ENCODE measurements around the gene DPP7. TPM values are rescaled to one million over a fixed set of nuclear protein-coding genes. Genes with fewer than 3 reads are reported as not detected.

Gene DPP7
- total and polyA plus RNA-seq, 2 of the 4 experiments (the other 2 are of a cell fraction) = 14.9 to 76.4 TPM

DNA sequence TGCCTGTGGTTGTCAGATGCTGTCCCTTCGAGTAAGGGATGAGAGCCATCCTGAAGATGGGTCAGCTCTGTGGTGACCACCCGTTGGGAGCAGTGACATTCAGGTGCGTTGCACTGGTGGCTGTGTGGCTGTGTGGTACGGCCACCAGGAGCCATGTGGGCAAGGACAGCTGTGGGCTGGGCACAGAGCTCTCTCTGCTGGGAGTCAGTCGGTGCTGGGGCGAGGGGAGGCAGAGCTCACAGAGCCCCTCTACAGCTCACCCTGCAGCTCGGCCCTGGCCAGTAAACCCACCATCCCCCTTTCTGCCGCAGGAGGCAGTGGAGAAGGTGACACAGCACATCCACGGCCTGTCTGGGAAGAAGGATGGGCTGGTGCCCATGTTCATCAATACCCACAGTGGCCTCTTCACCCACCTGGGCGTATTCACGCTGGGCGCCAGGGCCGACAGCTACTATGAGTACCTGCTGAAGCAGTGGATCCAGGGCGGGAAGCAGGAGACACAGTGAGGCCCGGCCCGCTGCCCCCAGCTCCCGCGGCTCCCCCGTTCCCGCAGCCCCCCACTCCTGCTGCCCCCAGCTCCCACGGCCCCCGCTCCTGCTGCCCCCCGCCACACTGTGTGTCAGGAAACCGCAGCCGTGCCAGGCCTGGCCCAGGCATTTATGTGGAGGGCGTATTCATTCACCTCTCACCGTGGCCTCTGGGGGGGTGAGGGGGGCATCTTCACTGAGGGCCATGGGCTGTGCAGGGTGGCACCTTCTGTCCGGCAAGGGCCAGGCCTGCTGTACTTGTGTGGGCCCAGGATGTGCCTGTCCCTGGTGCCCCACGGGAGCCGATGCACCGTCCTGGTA is 8.5 kb downstream of the DPP7 start (continued):
- no peak for TF ChIP-seq RAD21 (IDR thresholded peaks at IDR 0.05; ENCODE audit: low read length)

- intact Hi-C loops (cut with micrococcal nuclease) (no loop called here), dilution Hi-C loops (cut with HindIII; ENCODE audit: low sequenced_read_pairs, unreplicated experiment) (no loop called here), in situ Hi-C loops (cut with MboI; ENCODE audit: low sequenced_read_pairs) (no loop called here)
- Histone ChIP-seq H3K18ac (ENCODE audit: low read depth, low read length) (no peak overlapping the region), H3K9me3 (ENCODE audit: control insufficient read depth, insufficient read depth, low read length) (no peaks in the 10 kb centered on the region; the same call in 1 of the 2 replicates), H2BK20ac (ENCODE audit: low read depth, low read length) (no peak overlapping the region), H3K4me2 (ENCODE audit: low read depth, low read length) (no peak overlapping the region), H4K5ac (ENCODE audit: low read depth, low read length) (no peak overlapping the region), H3K4ac (ENCODE audit: low read depth, low read length) (no peak overlapping the region), H3K27ac (ENCODE audit: insufficient read depth, low read length) (no peak overlapping the region), H2AK9ac (replicated peaks; ENCODE audit: low read depth, low read length, poor library complexity) (no peak overlapping the region), H3K4me1 (ENCODE audit: control insufficient read depth, insufficient read depth, low read length) (no peaks in the 10 kb centered on the region), H2BK120ac (ENCODE audit: low read depth, low read length) (no peak overlapping the region), H3K9ac (ENCODE audit: low read depth, low read length) (no peak overlapping the region), H2AFZ (replicated peaks; ENCODE audit: low read length, poor library complexity) (no peak overlapping the region), H3K14ac (replicated peaks; ENCODE audit: low read depth, low read length) (no peak overlapping the region), H4K91ac (ENCODE audit: insufficient read depth, low read depth, low read length) (no peak overlapping the region), H3K23ac (ENCODE audit: low read depth, low read length) (no peak overlapping the region), H3K4me3 (ENCODE audit: insufficient read depth, low read depth, low read length) (no peak overlapping the region), H3K36me3 (ENCODE audit: control insufficient read depth, insufficient read depth, low read length) (peaks cover 74% of the 10 kb centered on the region), H2BK5ac (ENCODE audit: low read depth, low read length, poor library complexity, severe bottlenecking) (no peak overlapping the region), H2AK5ac (ENCODE audit: low read depth, low read length) (no peak overlapping the region), H2BK15ac (ENCODE audit: low read depth, low read length) (no peak overlapping the region), H4K20me1 (ENCODE audit: insufficient read depth, low read length) (peaks cover 5% of the 10 kb centered on the region), H4K8ac (ENCODE audit: low read depth in 2 of 2, low read length in 2 of 2) (no peak overlapping the region), H3K79me1 (ENCODE audit: low read depth in 1 of 2, low read length in 2 of 2) (peaks cover 0 to 23% of the 10 kb centered on the region in 2 experiments; a peak in 3 of 4 replicates), H3K56ac (ENCODE audit: extremely low read depth, insufficient read depth, low read length) (no peak overlapping the region), H3K27me3 (ENCODE audit: control insufficient read depth, insufficient read depth, low read length) (no peaks in the 10 kb centered on the region), H3K9me1 (ENCODE audit: insufficient read depth, low read length) (peaks cover 2% of the 10 kb centered on the region; the same call in 1 of the 2 replicates)
- ChIA-PET POLR2A (ENCODE audit: unreplicated experiment) (no interaction called here), CTCF (no interaction called here)
- WGBS, 2 experiments (ENCODE audit: extremely low coverage in 2 of 2, insufficient read length in 1 of 2) = 93% methylated on average over 37 of the region's 37 CpGs; no CpG with 5 or more reads in 1 of the 2 experiments
- BruUV-seq (replicated peaks) = no TSS peak
- no peak for ATAC-seq (ENCODE audit: low read depth)
- no peak for DNase-seq
- TF ChIP-seq SMC3 (IDR thresholded peaks at IDR 0.05; ENCODE audit: low read depth, low read length) = no peak
These were observed 11.1 kb downstream of the DPP7 start for GRCh38 chr9:137103206-137103999.

Measured in IMR-90 (cell line).